ENCODE data around the gene ACP7.

DNA sequence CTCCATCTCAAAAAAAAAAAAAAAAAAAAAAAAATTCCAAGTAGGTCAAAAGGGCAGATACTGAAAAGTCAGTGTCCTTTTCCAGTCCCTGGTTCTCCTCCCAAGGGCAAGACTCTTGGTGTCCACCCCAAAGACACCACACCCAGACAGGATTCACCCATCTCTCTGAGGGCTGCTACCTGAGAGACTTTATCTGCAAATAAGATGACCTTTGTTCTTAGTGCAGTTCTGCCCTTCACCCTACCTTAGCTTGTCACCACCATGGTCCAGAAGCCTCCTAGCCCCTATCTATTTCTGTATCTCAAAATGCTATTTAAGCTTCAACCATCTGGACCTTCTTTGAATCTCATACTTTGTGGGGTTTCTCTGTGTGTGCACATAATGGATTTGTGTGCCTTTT is 47.6 kb upstream of the ACP7 start:
- no peak for TF ChIP-seq TAF1 (IDR thresholded peaks at IDR 0.05; ENCODE audit: borderline replicate concordance, insufficient read depth, low read length)
- TF ChIP-seq POLR2AphosphoS5 (IDR thresholded peaks at IDR 0.05; ENCODE audit: low read depth, low read length): no peak

Measured in PFSK-1 (cell line).